Left lung (tissue), 10 donors: ENCODE measurements around the gene CA10. TPM values are rescaled to one million over a fixed set of nuclear protein-coding genes. Genes with fewer than 3 reads are reported as not detected.

ENCODE experiments used
- ATAC-seq: fragments of 200-7000 bp; cut with Tn5 transposase; one replicate; pipeline ENCODE4 v1.9.1; 2020; ENCODE audit warnings: moderate library complexity
- DNase-seq, 4 donors: peaks; one replicate each; pipeline ENCODE4 v3.0.0-alpha.2; 2013 to 2020
- H3K27ac ChIP-seq, 2 donors: fragments of 200-600 bp; sonication (generic) in 1 of 2; one replicate each; pipeline versions ENCODE4 v1.5.0 to v1.8.0; 2020 to 2021
- H3K27me3 ChIP-seq, 2 donors: fragments of 200-600 bp; sonication (generic) in 1 of 2; one replicate each; pipeline versions ENCODE4 v1.5.0 to v1.8.0; 2020 to 2021
- H3K36me3 ChIP-seq, 2 donors: fragments of 200-600 bp; sonication (generic) in 1 of 2; one replicate each; pipeline versions ENCODE4 v1.5.0 to v1.8.0; 2020 to 2021
- H3K4me1 ChIP-seq, 2 donors: fragments of 200-600 bp; one replicate each; pipeline ENCODE4 v1.8.0; 2021
- H3K4me3 ChIP-seq, 2 donors: fragments of 200-600 bp; sonication (generic) in 1 of 2; one replicate each; pipeline versions ENCODE4 v1.5.0 to v1.8.0; 2020 to 2021; ENCODE audit warnings: mild to moderate bottlenecking in 1 of 2
- H3K9me3 ChIP-seq, 2 donors: fragments of 200-600 bp; sonication (generic) in 1 of 2; one replicate each; pipeline versions ENCODE4 v1.5.0 to v1.8.0; 2020 to 2021
- intact Hi-C, 2 donors: fragments of 100-400 bp; cut with DNase I; formaldehyde crosslinking; loops; one replicate each; pipeline versions ENCODE4 v1.11.2 to v1.14.2; 2022
- polyA plus RNA-seq, 6 donors: library from polyadenylated mRNA; unstranded; fragments of 120-200 nt; gene quantifications; one replicate each; pipeline ENCODE4 v1.2.1, GENCODE V29; 2013; ENCODE audit not compliant: insufficient read length in 6 of 6
- total RNA-seq, 2 donors: library from RNA; stranded (reverse); fragmentation: NEBNext Ultra II Directional; extraction: Animal tissue kit (Norgen Biotek cat#: 25700); gene quantifications; one replicate each; pipeline ENCODE4 v1.2.1, GENCODE V29; 2021
- TF ChIP-seq, protein P1 (sequence below), 2 donors: fragments of 200-600 bp; sonication (generic) in 1 of 2; IDR thresholded peaks; one replicate each; pipeline versions ENCODE4 v1.5.0 to v1.8.0; 2021; ENCODE audit warnings: antibody characterized with exemption in 2 of 2
- donor health status: DM: no; HTN: yes; CAD: no.
- donor health status: DM: no; HTN: no; CAD: no.

The CA10 gene
- total and polyA plus RNA-seq, 8 donors, result 0.06 to 0.31 TPM; not detected in 6

DNA sequence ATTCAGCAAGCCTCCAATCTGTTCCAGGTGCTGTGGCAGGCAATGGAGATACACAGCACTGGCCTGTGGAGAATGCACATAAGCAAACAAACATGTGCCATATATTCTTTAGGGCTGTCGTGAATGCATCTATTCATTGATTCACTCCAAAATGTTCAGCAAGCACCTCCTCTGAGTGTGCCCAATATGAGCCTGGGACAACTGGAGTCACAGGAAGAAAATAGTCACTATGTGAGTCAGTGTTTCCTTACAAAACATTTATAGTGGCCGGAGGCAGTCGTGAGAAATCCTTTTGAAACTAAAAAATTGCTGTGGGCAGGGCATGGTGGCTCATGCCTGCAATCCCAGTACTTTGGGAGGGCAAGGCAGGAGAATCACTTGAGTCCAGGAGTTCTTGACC is 310.1 kb downstream of the CA10 start:
- Histone ChIP-seq H3K27ac (no peak overlapping the region), H3K36me3 (no peaks in the 10 kb centered on the region), H3K9me3 (no peaks in the 10 kb centered on the region), H3K27me3 (peaks cover 0 to 15% of the 10 kb centered on the region in 2 donors), H3K4me1 (no peaks in the 10 kb centered on the region), H3K4me3 (no peak overlapping the region)
- intact Hi-C loops, result no loop called here
- TF ChIP-seq, protein P1, sequence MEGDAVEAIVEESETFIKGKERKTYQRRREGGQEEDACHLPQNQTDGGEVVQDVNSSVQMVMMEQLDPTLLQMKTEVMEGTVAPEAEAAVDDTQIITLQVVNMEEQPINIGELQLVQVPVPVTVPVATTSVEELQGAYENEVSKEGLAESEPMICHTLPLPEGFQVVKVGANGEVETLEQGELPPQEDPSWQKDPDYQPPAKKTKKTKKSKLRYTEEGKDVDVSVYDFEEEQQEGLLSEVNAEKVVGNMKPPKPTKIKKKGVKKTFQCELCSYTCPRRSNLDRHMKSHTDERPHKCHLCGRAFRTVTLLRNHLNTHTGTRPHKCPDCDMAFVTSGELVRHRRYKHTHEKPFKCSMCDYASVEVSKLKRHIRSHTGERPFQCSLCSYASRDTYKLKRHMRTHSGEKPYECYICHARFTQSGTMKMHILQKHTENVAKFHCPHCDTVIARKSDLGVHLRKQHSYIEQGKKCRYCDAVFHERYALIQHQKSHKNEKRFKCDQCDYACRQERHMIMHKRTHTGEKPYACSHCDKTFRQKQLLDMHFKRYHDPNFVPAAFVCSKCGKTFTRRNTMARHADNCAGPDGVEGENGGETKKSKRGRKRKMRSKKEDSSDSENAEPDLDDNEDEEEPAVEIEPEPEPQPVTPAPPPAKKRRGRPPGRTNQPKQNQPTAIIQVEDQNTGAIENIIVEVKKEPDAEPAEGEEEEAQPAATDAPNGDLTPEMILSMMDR (IDR thresholded peaks at IDR 0.05), result no peak
- DNase-seq (no peak), ATAC-seq (no peak)

DNA sequence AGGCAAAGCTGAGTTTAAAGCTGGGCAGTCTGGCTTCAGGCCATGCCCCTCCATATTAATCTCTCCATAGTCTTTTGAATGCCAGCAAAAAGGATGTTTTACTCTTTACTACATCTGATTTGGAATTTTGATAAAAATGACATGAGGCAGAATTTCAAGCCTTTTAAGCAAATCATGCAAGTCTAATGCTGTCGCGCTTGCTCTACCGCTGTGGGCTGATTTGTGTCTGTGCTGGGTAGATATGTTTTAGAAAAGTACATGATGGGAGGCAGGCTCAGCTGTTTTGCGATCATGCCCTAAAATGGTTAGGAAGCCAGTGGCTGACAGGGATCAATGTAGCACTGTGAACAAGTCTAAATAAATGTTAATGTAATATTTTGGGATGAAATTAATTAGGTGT is 311.9 kb downstream of the CA10 start:
- DNase-seq, result no peak
- no peak for ATAC-seq
- H3K36me3 ChIP-seq, result no peaks in the 10 kb centered on the region
- intact Hi-C loops, result no loop called here
- H3K4me3 ChIP-seq, result no peak overlapping the region
- TF ChIP-seq, protein P1 (IDR thresholded peaks at IDR 0.05), result no peak
- H3K9me3 ChIP-seq, result no peaks in the 10 kb centered on the region
- no peaks in the 10 kb centered on the region for H3K4me1 ChIP-seq
- H3K27me3 ChIP-seq, result peaks cover 0 to 15% of the 10 kb centered on the region in 2 donors
- no peak overlapping the region for H3K27ac ChIP-seq

DNA sequence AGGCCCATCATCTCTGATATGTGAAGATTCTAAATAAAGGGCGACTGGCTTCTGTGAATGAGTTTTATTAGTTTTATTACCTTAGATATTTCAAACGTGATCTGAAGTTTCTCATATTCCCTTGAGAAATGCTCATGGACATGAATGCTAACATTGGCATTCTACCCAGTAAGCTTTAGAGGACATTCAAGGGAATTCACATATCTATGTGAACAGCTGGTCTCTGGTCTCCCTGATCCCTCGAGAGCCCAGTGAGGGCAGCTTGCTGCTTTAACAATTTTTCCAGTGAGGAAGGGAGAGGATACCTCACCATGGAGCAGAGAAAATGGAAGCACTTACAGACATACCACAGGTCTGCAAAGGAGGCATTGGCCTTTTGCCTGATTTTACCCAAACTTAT is 312.7 kb downstream of the CA10 start:
- intact Hi-C loops, result no loop called here
- no peak overlapping the region for H3K27ac ChIP-seq
- no peaks in the 10 kb centered on the region for H3K36me3 ChIP-seq
- H3K4me3 ChIP-seq, result no peak overlapping the region
- peaks cover 0 to 13% of the 10 kb centered on the region in 2 donors for H3K27me3 ChIP-seq
- ATAC-seq (no peak), DNase-seq (no peak)
- TF ChIP-seq, protein P1 (IDR thresholded peaks at IDR 0.05), result no peak
- no peaks in the 10 kb centered on the region for H3K4me1 ChIP-seq
- no peaks in the 10 kb centered on the region for H3K9me3 ChIP-seq

DNA sequence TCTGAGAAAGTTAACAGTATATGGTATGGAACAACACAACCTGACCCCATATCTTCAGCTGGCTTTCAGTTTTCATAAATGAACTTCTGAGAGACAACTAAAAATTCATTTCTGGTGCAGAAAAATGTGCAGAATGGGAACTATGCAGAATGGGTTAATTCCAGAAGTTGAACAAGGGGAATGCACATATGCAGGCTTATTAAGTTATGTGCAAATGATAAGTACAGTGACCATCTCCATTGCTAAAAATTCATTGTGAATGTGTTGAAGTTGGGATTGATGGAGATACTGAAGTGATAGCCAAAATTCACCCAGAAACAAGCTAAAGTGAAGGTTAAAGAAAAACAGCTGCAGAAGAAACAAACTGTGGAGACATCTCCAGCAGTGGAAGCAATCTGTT is 315.8 kb downstream of the CA10 start:
- DNase-seq (no peak), ATAC-seq (no peak)
- intact Hi-C loops, result no loop called here
- Histone ChIP-seq H3K27me3 (peaks cover 0 to 6% of the 10 kb centered on the region in 2 donors), H3K4me1 (no peaks in the 10 kb centered on the region), H3K27ac (no peak overlapping the region), H3K36me3 (no peaks in the 10 kb centered on the region), H3K4me3 (no peak overlapping the region), H3K9me3 (no peaks in the 10 kb centered on the region)
- TF ChIP-seq, protein P1 (IDR thresholded peaks at IDR 0.05), result no peak

DNA sequence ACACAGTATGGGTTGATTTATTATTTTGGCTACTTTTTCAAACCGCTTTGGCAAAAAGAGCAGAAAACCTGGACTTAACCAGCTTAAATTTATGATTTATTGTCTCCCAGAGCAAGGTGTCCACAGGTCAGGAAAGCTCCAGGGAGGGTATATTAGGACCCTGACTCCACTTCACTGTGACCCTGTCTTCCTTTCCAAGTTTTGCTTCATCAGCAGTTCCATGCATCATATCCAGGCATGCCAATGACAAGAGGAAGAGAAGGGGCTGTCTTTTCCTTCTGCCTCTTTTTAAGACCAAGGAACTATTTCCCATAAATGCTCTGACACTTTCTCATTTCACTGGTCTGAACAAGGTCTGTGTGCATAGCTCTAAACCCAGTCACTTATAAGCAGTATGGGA is 316.8 kb downstream of the CA10 start:
- peaks cover 0 to 6% of the 10 kb centered on the region in 2 donors for H3K27me3 ChIP-seq
- no peak overlapping the region for H3K27ac ChIP-seq
- TF ChIP-seq, protein P1 (IDR thresholded peaks at IDR 0.05), result no peak
- no peaks in the 10 kb centered on the region for H3K9me3 ChIP-seq
- DNase-seq (no peak), ATAC-seq (no peak)
- intact Hi-C loops, result no loop called here
- no peaks in the 10 kb centered on the region for H3K36me3 ChIP-seq
- H3K4me1 ChIP-seq, result no peaks in the 10 kb centered on the region
- no peak overlapping the region for H3K4me3 ChIP-seq
